Activated T-helper 2 cell treated with anti-CD3 and anti-CD28 coated beads, Interferon-gamma antibody, Interleukin-2, Interleukin-4, amounts not matched to agents 10 μg/mL and 5 μg/mL and 100 μg/mL, durations not matched to agents 14 hours and 24 hours and 36 hours (primary cell): ENCODE measurements around the gene CDKN2AIP. TPM values are rescaled to one million over a fixed set of nuclear protein-coding genes. Genes with fewer than 3 reads are reported as not detected.
A peak's percentile ranks its signal among the peaks of the same experiment; 100 is the strongest.

ENCODE experiments used
- DNase-seq: peaks from one replicate; pipeline ENCODE4 v3.0.0; 2021; ENCODE audit warnings: low spot score
- H3K27ac Mint-ChIP-seq: one replicate; pipeline ENCODE4 v1.8.0; 2021; ENCODE audit warnings: mixed read lengths
- H3K27me3 Mint-ChIP-seq: one replicate; pipeline ENCODE4 v1.8.0; 2021; ENCODE audit warnings: low read depth, mixed read lengths
- H3K36me3 Mint-ChIP-seq: one replicate; pipeline ENCODE4 v1.8.0; 2021; ENCODE audit warnings: low read depth, mixed read lengths
- H3K4me1 Mint-ChIP-seq: one replicate; pipeline ENCODE4 v1.8.0; 2021; ENCODE audit warnings: low read depth, mixed read lengths
- H3K4me3 Mint-ChIP-seq: one replicate; pipeline ENCODE4 v1.8.0; 2021; ENCODE audit warnings: low read depth, mild to moderate bottlenecking, moderate library complexity, mixed read lengths
- H3K9me3 Mint-ChIP-seq: one replicate; pipeline ENCODE4 v1.8.0; 2021; ENCODE audit warnings: mixed read lengths
- intact Hi-C: fragments of 100-400 bp; cut with micrococcal nuclease; formaldehyde crosslinking; loops from one replicate; pipeline ENCODE4 v1.15.1; 2023
- total RNA-seq: library from RNA; stranded (reverse); gene quantifications from 2 replicates; pipeline ENCODE4 v1.2.3, GENCODE V29; 2022

CDKN2AIP gene
- total RNA-seq, 1 donor from 2014 or later = 23.3 TPM

DNA sequence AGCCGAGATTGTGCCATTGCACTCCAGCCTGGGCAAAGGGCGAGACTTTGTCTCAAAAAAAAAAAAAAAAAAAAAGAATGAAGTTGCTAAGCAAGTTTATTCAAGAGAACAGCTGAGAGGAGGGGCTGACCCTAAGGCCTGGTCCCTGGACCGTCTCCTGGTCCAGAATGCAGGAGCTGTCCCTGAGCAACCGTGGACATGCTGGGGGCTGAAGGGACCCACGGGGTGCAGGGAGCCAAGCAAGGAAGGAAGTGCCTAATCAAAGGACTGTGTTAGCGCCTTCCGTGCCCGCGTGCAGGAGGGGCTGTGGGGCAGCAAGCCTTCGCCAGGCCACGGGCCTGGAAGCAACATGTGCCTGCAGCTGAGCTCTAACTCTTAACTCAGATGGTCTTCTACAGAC lies 39.1 kb upstream of the CDKN2AIP start:
- no peak for DNase-seq

DNA sequence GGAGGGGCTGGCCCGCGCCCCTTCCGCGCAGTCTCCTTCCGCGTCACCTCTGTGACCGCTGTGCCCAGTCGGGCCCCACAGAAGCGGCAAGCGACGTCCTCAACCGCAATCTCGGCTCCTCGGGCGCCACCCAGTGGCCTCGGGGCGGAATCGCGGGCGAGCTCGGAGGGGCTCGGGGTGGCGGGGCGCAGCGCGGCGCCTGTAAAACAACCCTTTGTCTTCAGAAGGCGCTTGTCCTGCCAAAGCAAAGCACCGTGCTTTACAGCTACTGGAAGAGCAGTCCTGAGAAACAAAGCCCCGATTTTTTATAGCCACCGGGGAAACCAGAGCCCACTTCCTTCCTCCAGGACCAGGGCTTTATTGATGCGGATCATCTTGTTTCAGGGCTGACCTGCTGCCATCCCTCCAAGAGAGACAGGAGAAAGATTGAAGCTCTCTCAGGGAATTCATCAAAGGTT lies 37.3 kb upstream of the CDKN2AIP start:
- Mint-ChIP-seq H3K27me3 (peaks cover 7% of the 10 kb centered on the region), H3K4me3 (peak overlapping the region; percentile 79), H3K27ac (peak overlapping the region; percentile 65), H3K36me3 (no peaks in the 10 kb centered on the region), H3K4me1 (peaks cover 13% of the 10 kb centered on the region), H3K9me3 (no peaks in the 10 kb centered on the region)
- peak; percentile 84 for DNase-seq
- intact Hi-C loops = loop anchor here (2.0 to 10.0 kb wide), 4 partner anchors 38 to 490 kb away; partner anchors contain the start of genes CDKN2AIP and DCTD

More for the DNA sequence above, 39.1 kb upstream of the CDKN2AIP start:
- Mint-ChIP-seq H3K4me1 (peaks cover 13% of the 10 kb centered on the region), H3K27me3 (peaks cover 21% of the 10 kb centered on the region), H3K4me3 (no peak overlapping the region), H3K36me3 (no peaks in the 10 kb centered on the region), H3K9me3 (no peaks in the 10 kb centered on the region), H3K27ac (peak overlapping the region; percentile 15)
- intact Hi-C loops = loop anchor here (5.0 to 10.0 kb wide), 3 partner anchors 118 to 488 kb away; partner anchors contain the start of gene DCTD

DNA sequence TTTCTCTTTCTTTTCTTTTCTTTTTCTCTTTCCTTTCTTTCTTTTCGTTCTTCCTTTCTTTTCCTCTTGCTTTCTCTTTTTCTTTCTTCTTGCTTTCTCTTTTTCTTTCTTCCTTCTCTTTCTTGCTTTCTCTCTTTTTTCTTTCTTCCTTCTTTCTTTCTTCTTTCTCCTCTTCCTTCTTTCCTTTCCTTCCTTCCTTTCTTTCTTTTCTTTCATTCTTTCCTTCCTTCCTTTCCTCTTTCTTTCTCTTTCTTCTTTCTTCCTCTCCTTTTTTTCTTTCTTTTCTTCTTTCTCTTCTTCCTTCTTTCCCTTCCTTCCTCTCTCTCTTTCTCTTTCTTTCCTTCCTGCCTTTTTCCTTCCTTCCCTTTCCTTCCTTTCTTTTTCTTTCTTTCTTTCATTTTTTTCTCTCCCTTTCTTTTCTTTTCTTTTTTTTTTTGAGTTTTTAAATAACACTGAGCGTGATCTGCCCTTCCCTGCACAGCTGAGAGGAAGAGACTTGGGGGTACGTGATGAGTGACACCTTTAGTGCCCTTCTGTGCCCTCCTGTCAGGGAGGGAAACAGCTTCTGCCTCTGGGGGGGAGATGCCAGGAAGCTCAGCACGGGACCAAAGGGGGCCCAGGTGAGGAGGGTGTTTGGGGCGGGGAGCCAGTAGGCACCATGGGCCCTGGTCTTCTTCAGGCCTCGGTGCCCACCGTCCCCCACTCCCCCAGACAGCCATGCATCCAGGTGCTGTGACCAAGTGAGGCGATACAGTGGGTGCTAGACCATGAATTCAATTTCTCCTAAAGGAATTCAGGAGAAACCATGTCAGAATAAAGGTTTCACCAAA lies 36.6 kb upstream of the CDKN2AIP start:
- H3K4me3 Mint-ChIP-seq = peak overlapping the region; percentile 79
- no peaks in the 10 kb centered on the region for H3K36me3 Mint-ChIP-seq
- intact Hi-C loops = loop anchor here (2.0 to 10.0 kb wide), 4 partner anchors 37 to 491 kb away; partner anchors contain the start of genes CDKN2AIP and DCTD
- no peaks in the 10 kb centered on the region for H3K9me3 Mint-ChIP-seq
- H3K27ac Mint-ChIP-seq = peak overlapping the region; percentile 65
- peaks cover 7% of the 10 kb centered on the region for H3K27me3 Mint-ChIP-seq
- DNase-seq = no peak
- peaks cover 9% of the 10 kb centered on the region for H3K4me1 Mint-ChIP-seq

DNA sequence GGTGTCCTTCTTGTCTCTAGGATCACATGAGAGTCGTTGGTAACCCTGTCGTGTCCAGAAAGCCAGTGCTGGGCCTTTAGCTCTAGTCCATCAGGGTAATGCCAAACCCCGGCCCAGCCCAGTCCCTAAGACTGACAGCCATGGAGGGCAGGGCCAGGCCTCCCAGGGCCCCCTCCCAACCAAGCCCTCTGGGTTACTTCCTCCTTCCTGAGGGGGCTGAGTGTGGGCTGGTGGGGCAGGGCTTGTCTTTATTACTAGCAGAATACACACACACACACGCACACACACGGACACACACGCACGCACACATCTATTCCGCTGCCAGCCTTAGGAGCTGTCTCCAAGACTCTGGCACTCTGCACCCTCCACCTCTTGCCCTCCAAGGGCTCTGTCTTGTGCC lies 35.6 kb upstream of the CDKN2AIP start:
- peaks cover 7% of the 10 kb centered on the region for H3K4me1 Mint-ChIP-seq
- no peak overlapping the region for H3K4me3 Mint-ChIP-seq
- peaks cover 7% of the 10 kb centered on the region for H3K27me3 Mint-ChIP-seq
- no peaks in the 10 kb centered on the region for H3K36me3 Mint-ChIP-seq
- no peak overlapping the region for H3K27ac Mint-ChIP-seq
- no peak for DNase-seq
- intact Hi-C loops = loop anchor here (5.0 to 10.0 kb wide), 3 partner anchors 121 to 491 kb away; partner anchors contain the start of gene DCTD
- H3K9me3 Mint-ChIP-seq = no peaks in the 10 kb centered on the region

DNA sequence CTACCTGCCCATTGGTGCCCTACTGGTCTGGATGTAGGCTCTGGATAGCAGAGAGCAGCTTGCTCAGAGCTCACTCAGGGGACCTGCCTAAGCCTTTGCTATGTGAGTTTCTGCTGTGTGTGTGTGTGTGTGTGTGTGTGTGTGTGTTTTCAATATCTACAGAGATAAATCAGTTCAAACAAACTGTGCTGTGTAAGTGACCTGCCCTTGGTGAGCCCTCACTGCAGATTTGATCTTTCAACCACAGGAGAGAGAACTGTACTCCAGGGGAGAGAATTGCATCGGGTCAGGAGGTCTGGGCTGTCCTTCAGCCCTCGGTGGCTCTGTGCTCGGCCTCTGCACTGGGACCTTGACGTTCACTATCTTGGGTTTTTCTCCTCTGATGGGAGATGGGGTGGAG lies 35.0 kb upstream of the CDKN2AIP start:
- H3K27ac Mint-ChIP-seq = no peak overlapping the region
- DNase-seq = no peak
- no peaks in the 10 kb centered on the region for H3K9me3 Mint-ChIP-seq
- no peaks in the 10 kb centered on the region for H3K36me3 Mint-ChIP-seq
- H3K4me3 Mint-ChIP-seq = no peak overlapping the region
- intact Hi-C loops = loop anchor here (5.0 to 10.0 kb wide), 3 partner anchors 122 to 492 kb away; partner anchors contain the start of gene DCTD
- peaks cover 6% of the 10 kb centered on the region for H3K27me3 Mint-ChIP-seq
- peaks cover 7% of the 10 kb centered on the region for H3K4me1 Mint-ChIP-seq

DNA sequence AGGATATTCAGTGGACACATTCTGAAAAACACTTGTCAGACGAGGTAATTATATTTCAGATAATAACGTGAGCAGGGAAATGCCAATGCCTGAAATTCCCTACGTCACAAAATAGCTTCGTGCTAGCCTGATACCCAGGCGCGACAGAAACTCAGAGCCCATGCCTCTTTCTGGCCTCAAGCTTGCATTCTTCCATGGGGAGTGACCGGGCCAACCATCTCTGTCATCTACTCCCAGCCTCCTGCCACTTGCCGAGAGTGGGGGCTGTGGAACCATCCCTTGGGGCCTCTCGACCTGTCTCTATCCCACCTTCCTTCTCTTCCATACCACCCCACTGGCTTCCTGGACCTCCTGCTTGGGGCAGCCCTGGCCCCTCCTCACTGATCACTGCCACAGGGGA lies 34.5 kb upstream of the CDKN2AIP start:
- no peaks in the 10 kb centered on the region for H3K9me3 Mint-ChIP-seq

GRCh38 chr4:183411291-183411861 lies 33.1 kb upstream of the CDKN2AIP start:
- no peak overlapping the region for H3K4me3 Mint-ChIP-seq
- H3K4me1 Mint-ChIP-seq = peaks cover 7% of the 10 kb centered on the region
- H3K36me3 Mint-ChIP-seq = no peaks in the 10 kb centered on the region
- intact Hi-C loops = no loop called here
- DNase-seq = no peak
- H3K27me3 Mint-ChIP-seq = no peaks in the 10 kb centered on the region
- H3K9me3 Mint-ChIP-seq = no peaks in the 10 kb centered on the region
- H3K27ac Mint-ChIP-seq = no peak overlapping the region

More for the DNA sequence above, 34.5 kb upstream of the CDKN2AIP start:
- no peak for DNase-seq
- Mint-ChIP-seq H3K4me3 (no peak overlapping the region), H3K27me3 (peaks cover 3% of the 10 kb centered on the region), H3K36me3 (no peaks in the 10 kb centered on the region), H3K4me1 (peaks cover 7% of the 10 kb centered on the region), H3K27ac (no peak overlapping the region)
- intact Hi-C loops = loop anchor here (5.0 to 10.0 kb wide), 3 partner anchors 123 to 493 kb away; partner anchors contain the start of gene DCTD

GRCh38 chr4:183412821-183413220 lies 31.6 kb upstream of the CDKN2AIP start:
- no peaks in the 10 kb centered on the region for H3K36me3 Mint-ChIP-seq
- DNase-seq = no peak
- no peaks in the 10 kb centered on the region for H3K9me3 Mint-ChIP-seq
- no peak overlapping the region for H3K27ac Mint-ChIP-seq
- no peaks in the 10 kb centered on the region for H3K27me3 Mint-ChIP-seq
- H3K4me3 Mint-ChIP-seq = no peak overlapping the region
- H3K4me1 Mint-ChIP-seq = peaks cover 4% of the 10 kb centered on the region
- intact Hi-C loops = no loop called here

GRCh38 chr4:183413234-183414200 lies 30.9 kb upstream of the CDKN2AIP start:
- intact Hi-C loops = no loop called here
- no peak for DNase-seq
- H3K9me3 Mint-ChIP-seq = no peaks in the 10 kb centered on the region
- no peak overlapping the region for H3K4me3 Mint-ChIP-seq
- no peak overlapping the region for H3K27ac Mint-ChIP-seq
- peaks cover 1% of the 10 kb centered on the region for H3K4me1 Mint-ChIP-seq
- no peaks in the 10 kb centered on the region for H3K36me3 Mint-ChIP-seq
- H3K27me3 Mint-ChIP-seq = no peaks in the 10 kb centered on the region

- intact Hi-C loops = no loop called here
- Mint-ChIP-seq H3K4me3 (no peak overlapping the region), H3K9me3 (no peaks in the 10 kb centered on the region), H3K27ac (no peak overlapping the region), H3K36me3 (no peaks in the 10 kb centered on the region), H3K27me3 (no peaks in the 10 kb centered on the region), H3K4me1 (peaks cover 1% of the 10 kb centered on the region)
- DNase-seq = no peak
Measured at GRCh38 chr4:183416879-183417755, 27.3 kb upstream of the CDKN2AIP start.

- Mint-ChIP-seq H3K9me3 (no peaks in the 10 kb centered on the region), H3K27me3 (no peaks in the 10 kb centered on the region), H3K4me3 (no peak overlapping the region)
Measured at GRCh38 chr4:183422962-183423631, 21.3 kb upstream of the CDKN2AIP start.

More at GRCh38 chr4:183422962-183423631, 21.3 kb upstream of the CDKN2AIP start:
- intact Hi-C loops = no loop called here
- no peak for DNase-seq
- H3K4me1 Mint-ChIP-seq = peaks cover 3% of the 10 kb centered on the region
- no peaks in the 10 kb centered on the region for H3K36me3 Mint-ChIP-seq
- no peak overlapping the region for H3K27ac Mint-ChIP-seq
